ENCODE measurements around the gene KIAA1549.

DNA sequence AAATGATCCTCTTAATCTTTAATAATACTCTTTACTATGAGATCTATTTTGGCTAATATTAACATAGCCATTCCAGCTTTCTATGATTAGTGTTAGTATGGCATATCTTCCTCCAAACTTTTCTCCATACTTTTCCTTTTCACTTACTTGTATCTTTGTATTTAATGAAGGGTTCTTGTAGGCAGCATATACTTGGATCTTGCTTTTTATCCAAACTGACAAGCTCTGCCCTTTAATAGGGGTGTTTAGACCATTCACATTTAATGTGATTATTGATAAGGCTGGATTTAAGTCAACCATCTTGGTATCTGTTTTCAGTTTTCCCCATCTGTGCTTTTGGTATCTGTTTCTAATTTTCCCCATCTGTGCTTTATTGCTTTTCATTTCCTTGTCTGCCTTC lies 123.5 kb downstream of the KIAA1549 start:
- TF ChIP-seq, protein P1, sequence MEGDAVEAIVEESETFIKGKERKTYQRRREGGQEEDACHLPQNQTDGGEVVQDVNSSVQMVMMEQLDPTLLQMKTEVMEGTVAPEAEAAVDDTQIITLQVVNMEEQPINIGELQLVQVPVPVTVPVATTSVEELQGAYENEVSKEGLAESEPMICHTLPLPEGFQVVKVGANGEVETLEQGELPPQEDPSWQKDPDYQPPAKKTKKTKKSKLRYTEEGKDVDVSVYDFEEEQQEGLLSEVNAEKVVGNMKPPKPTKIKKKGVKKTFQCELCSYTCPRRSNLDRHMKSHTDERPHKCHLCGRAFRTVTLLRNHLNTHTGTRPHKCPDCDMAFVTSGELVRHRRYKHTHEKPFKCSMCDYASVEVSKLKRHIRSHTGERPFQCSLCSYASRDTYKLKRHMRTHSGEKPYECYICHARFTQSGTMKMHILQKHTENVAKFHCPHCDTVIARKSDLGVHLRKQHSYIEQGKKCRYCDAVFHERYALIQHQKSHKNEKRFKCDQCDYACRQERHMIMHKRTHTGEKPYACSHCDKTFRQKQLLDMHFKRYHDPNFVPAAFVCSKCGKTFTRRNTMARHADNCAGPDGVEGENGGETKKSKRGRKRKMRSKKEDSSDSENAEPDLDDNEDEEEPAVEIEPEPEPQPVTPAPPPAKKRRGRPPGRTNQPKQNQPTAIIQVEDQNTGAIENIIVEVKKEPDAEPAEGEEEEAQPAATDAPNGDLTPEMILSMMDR (IDR thresholded peaks at IDR 0.05) = no peak
- TF ChIP-seq POLR2A (IDR thresholded peaks at IDR 0.05) = no peak

Measured in Peyer's patch (tissue), 4 donors.